RPMI8226 (cell line): ENCODE data around the gene SLC4A5.
A peak's percentile ranks its signal among the peaks of the same experiment; 100 is the strongest.
"Not testable (repeated sequence)": the region's sequence is repeated elsewhere in the genome, so short reads cannot be mapped to it uniquely, and the experiment has no call there.

Experiments used
- DNase-seq: peaks from one replicate; pipeline ENCODE4 v3.0.0-alpha.2; 2015

SLC4A5 gene

DNA sequence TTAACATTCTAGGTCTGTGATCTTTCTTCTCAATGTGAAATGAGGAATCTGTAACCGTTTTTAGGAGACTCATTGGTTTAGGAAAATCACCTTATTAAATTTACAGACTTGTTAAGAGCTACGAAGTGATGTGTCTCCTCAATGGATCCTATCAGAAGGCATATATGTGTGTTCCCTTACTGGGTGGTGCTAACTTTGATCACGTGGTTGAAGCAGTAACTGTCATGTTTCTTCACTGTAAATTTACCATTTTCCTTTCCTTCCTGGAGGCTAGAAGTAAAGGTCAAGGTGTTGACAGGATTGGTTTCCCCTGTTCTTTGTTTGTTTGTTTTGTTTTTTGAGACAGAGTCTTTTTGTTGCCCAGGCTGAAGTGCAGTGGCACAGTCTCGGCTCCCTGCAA is 146.2 kb downstream of the SLC4A5 start:
- DNase-seq = no peak

DNA sequence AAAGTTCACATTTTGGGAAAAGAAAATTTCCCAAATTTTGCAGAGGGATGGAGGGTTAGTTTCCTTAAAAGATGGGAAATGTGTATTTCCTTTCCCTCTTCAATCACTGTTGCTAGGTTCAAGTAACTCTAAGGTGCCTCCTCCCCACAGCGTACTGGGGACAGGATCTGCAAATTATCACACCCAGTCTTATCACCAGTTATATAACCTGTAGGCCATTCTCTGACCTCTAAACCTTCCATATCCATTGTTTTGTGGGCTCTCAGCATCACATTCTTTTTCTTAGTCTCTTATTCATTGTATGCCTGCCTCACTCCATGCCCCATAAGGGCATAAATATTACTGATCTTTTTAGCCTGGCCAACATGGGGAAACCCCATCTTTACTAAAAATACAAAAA is 148.4 kb downstream of the SLC4A5 start:
- no peak for DNase-seq

DNA sequence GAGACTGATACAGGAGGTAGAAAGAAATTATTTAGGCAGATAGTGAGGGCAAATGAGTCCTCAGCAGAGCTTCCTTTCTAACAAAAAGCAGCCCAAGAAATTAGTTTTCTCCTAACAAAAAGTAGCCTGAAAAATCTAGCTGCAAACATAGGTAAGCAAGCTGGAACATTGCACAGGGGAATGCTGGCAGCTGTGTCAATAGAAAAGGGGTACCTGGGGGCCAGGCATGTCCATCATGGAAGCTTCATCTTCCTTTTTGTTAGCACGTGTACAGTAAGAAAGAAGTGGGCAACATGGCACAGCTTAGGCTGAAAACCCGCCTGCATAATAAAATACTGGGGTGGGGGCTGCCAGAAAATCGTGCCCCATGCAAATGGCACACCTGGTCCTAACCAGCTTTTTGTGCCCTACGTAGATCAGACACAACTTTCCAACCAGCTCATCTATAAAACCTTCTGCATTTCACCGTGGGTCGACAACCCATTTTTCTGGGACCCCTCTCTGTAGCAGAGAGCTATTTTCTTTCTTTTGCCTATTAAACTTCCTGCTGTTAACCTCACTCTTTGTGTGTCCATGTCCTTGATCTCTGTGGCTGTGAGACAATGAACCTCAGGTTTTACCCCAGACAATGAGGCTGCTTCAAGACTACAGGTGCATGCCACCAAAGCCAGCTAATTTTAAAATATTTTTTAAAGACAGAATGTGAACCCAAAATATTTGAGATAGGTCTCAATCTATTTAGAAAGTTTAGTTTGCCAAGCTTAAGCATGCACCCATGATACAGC is 151.4 kb downstream of the SLC4A5 start:
- DNase-seq = no peak

DNA sequence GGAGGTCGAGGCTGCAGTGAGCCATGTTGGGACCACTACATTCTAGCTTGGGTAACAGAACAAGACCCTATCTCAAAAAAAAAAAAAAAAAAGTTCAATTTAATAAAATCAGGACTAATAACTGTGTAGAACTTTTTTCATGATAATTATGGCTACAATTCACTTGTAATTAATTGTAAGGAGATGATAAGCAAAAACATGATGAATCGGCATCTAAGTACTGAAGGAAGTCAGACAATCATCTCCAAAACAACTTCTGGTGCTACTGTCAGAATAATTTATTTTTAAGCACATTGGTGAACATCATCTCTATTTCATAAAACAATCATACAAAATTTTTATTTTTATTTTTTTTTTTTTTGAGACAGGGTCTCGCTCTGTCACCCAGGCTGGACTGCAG is 154.5 kb downstream of the SLC4A5 start:
- DNase-seq = no peak

DNA sequence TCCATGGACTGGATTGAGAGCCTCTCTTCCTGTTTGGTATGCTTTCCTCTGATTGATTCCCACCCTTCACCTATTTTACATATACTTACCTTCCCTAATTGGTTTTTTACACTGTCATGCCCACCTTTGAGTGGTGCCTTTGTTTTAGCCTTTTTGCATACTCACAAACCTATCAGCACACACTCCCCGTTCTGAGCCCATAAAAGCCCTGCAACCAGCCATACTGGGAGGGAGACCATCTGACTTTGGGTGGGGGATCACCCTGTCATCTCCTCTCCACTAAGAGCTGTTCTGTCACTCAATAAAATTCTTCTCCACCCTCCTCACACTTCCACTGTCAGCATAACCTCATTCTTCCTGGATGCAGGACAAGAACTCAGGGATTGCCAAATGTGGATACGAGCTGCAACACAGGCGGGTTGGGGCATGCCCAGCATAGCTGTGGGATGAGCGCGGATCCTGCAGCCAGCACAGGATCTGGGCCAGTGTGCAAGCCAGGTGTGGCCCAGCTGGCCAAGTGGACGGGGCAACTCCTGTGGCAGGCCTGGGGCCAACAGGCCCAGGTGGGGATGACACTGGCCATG is 155.1 kb downstream of the SLC4A5 start:
- no peak for DNase-seq

DNA sequence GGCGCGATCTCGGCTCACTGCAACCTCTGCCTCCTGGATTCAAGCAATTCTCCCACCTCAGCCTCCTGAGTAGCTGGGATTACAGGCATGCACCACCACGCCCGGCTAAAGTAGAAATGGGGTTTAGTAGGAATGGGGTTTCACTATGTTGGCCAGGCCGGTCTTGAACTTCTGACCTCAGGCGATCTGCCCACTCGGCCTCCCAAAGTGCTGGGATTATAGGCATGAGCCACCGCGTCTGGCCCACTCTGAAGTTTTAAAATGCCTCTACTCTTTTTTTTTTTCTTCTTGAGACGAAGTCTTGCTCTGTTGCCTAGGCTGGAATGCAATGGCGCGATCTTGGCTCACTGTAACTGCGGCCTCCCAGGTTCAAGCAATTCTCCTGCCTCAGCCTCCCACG is 156.5 kb downstream of the SLC4A5 start:
- DNase-seq = not testable (repeated sequence)

DNA sequence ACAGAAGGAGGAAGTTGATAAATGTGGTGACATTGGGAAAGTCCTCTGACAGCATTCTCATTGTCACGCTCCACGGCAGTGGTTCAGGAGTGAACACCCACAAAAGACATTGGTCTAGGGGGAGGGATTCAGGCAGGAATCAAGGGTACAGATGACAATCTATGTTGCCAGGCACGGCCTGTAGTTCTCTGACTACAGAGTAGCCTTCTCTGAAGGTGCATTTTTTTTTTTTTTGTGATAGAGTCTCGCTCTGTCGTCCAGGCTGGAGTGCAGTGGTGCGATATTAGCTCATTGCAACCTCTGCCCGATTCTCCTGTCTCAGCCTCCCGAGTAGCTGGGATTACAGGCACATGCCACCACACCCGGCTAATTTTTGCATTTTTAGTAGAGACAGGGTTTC is 157.2 kb downstream of the SLC4A5 start:
- DNase-seq = no peak

DNA sequence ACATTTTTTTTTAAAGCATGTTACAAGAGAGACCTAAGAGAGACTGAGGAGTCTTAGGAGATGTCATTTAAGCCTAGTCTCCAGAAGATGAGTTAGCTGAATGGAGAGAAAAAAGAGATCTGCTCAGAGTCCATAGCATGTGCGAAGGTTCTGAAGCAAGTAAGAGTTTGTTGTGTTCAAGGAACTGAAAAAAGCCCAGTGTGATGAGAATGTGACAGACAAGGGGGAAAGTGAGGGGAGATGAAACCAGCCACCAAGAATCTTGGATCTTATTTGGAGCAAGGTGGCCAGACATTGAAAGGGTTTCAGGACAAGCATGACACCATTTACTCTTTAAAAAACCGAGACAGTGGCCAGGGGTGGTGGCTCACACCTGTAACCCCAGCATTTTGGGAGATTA is 159.3 kb downstream of the SLC4A5 start:
- no peak for DNase-seq

DNA sequence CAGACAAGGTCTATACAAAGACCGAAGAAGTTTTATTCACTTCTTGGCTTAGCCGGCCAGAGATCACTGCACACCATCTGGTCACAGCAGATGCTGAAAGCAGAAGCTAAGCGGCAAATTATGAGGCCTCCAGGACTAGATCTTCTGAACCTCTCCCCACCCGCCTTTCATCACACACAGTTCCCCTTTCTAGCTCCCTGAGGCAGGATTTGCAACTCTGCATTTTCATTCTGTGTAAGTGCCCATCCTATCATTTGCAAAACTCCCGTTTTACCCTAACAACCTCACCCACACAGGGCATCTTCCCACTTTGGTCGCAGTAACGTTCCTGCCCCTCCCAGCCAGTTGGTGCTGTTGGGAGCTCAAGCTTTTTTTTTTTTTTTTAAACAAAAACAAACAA is 161.5 kb downstream of the SLC4A5 start:
- peak; percentile 97 for DNase-seq

DNA sequence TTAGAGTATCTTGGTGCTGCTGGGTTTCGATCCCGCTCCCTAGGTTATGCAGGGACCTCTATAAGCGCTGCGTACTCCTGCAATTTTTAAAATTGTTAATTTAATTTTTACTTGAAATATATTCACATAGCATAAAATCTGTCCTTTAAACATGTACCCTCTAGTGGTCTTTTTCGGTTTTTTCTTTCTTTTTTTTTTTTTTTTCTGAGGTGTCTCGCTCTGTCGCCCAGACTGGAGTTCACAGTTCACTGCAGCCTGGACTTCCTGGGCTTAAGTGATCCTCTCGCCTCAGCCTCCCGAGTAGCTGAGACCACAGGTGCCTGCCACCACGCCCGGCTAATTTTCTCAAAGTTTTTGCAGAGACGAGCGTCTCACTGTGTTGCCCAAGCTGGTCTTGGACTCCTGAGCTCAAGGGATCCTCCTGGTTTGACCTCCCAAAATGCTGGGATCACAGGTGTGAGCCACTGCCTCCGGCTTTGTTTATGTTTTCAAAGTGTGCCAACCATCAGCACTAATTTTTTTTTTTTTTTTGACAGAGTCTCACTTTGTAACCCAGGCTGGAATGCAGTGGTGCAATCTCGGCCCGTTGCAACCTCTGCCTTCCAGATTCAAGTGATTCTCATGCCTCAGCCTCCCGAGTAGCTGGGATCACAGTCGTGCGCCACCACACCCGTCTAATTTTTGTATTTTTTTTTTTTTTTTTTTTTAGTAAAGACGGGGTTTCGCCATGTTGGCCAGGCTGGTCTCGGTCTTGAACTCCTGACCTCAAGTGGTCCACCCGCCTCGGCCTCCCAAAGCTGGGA is 164.0 kb downstream of the SLC4A5 start:
- DNase-seq = no peak

DNA sequence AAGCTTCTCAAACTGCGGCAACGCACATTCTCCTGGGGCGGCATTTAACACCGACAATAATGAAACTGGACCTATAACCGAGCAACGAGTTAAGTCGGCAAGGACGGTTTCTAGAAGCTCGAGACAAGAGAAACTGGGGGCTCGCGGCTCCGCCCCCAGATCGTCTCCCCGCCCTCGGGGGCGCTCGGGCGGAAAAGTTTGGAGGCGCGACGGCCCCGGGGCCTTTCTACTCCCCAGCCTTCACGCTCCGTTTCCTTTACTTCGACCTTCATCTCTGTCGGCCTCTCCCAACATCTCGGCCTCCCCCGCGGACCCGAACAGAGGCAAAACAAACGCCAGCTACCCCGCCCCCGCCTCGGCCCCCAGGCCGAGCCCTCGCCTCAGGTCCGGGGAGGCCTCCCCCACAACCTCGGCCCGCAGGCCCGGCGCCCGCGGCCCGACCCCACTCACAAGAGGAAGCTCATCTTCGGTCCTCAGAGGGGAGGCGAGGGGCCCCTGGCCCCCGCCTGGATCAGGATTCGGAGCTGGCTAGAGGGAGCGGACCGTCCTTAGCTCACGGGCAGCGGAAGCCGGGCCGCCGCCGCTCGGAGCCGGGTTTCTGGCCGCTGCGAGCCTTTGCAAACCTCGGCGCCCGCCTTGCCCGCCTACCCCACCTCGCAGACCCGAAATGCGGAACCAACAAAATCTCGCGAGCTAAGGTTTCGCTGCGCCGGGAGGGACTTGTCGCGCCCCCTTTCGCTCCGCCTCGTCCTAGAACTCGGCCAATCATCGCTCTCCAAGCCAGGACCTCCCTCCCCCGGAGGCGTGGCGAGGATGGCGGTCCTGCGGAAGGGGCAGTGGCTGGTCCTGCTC is 164.8 kb downstream of the SLC4A5 start, which contains the start of gene MOB1A:
MOB1A (minus strand) TSS at position 669 of the 852 bp plus-strand sequence; CDS start at position 464, 205 bp downstream.
- peak; percentile 99 for DNase-seq

DNA sequence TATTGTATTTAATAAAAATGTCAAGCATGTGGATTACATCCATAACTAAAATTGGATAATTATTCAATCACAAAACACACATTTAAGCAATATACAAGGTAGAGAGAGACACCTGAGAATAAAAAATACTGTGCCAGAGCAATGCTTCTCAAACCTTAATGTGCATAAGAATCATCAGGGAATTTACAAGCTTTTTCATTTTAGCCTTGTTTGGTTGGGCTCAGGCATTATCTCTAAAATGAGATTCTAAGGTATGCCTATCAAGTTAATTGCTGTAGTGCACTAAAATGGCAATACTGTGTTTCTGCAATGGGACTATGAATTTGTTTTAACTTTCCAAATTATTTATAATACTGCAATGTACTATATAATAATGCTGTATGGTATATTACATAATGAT is 165.5 kb downstream of the SLC4A5 start:
- no peak for DNase-seq

DNA sequence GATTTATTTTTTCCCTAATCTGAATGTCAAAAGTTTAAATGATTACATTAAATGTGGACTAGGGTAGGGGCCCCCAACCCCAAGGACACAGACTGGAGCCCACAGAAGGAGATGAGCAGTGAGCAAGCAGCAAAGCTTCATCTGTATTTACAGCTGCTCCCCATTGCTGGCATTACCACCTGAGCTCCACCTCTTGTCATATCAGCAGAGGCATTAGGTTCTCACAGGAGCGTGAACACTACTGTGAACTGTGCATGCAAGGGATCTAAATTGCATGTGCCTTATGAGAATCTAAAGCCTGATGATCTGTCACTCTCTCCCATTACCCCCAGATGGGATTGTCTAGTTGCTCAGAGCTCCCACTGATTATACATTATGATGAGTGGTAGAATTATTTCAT is 168.3 kb downstream of the SLC4A5 start:
- DNase-seq = peak; percentile 20

DNA sequence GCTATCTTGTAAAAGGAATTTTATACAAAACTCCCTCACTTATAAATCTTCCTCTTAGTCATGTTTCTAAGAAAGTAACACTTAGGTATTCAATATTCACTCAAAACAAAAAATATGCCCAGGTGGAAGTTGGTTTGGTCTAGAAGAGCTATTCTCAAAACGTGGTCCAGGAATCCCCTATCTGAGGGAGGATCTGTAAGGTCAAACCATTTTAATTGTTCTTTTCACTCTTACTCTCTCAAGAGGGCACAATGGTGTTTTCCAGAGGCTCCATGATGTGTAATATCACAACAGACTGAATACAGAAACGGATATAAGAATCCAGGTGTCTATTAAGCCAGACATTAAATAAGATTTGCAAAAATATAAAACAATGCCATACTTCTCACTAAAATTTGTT is 174.5 kb downstream of the SLC4A5 start:
- DNase-seq = no peak
